ENCODE measurements around the gene ACP3.
"Not testable (repeated sequence)": the region's sequence is repeated elsewhere in the genome, so short reads cannot be mapped to it uniquely, and the experiment has no call there.

Gene ACP3

GRCh38 chr3:132360717-132361116 is 43.5 kb downstream of the ACP3 start:
- TF ChIP-seq CTCF (IDR thresholded peaks at IDR 0.05; ENCODE audit: borderline replicate concordance, insufficient read depth, low read depth, low read length): no peak
- no peak overlapping the region for H3K4me3 ChIP-seq (ENCODE audit: low read depth, low read length)

- H3K4me3 ChIP-seq (ENCODE audit: low read depth, low read length): no peak overlapping the region
- no peak for TF ChIP-seq CTCF (IDR thresholded peaks at IDR 0.05; ENCODE audit: borderline replicate concordance, insufficient read depth, low read depth, low read length)
These were observed 45.1 kb downstream of the ACP3 start for GRCh38 chr3:132362329-132362728.

- H3K4me3 ChIP-seq (ENCODE audit: low read depth, low read length): no peak overlapping the region
- no peak for TF ChIP-seq CTCF (IDR thresholded peaks at IDR 0.05; ENCODE audit: borderline replicate concordance, insufficient read depth, low read depth, low read length)
These were observed 51.3 kb downstream of the ACP3 start for GRCh38 chr3:132368515-132368914.

GRCh38 chr3:132368962-132369361 is 51.8 kb downstream of the ACP3 start:
- no peak for TF ChIP-seq CTCF (IDR thresholded peaks at IDR 0.05; ENCODE audit: borderline replicate concordance, insufficient read depth, low read depth, low read length)
- no peak overlapping the region for H3K4me3 ChIP-seq (ENCODE audit: low read depth, low read length)

- H3K4me3 ChIP-seq (ENCODE audit: low read depth, low read length): not testable (repeated sequence)
These were observed 59.7 kb downstream of the ACP3 start for GRCh38 chr3:132376945-132377354.

GRCh38 chr3:132378048-132378762 is 61.0 kb downstream of the ACP3 start:
- H3K4me3 ChIP-seq (ENCODE audit: low read depth, low read length): no peak overlapping the region

GRCh38 chr3:132378846-132379245 is 61.6 kb downstream of the ACP3 start:
- TF ChIP-seq CTCF (IDR thresholded peaks at IDR 0.05; ENCODE audit: borderline replicate concordance, insufficient read depth, low read depth, low read length): no peak
- H3K4me3 ChIP-seq (ENCODE audit: low read depth, low read length): no peak overlapping the region

More at GRCh38 chr3:132378048-132378762, 61.0 kb downstream of the ACP3 start:
- TF ChIP-seq CTCF (IDR thresholded peaks at IDR 0.05; ENCODE audit: borderline replicate concordance, insufficient read depth, low read depth, low read length): no peak

Measured in GM12875 (cell line).